Measurements from ENCODE around the gene FMNL2.

The FMNL2 gene

GRCh38 chr2:152497481-152498052 lies 162.6 kb downstream of the FMNL2 start:
- TF ChIP-seq CTCF (IDR thresholded peaks at IDR 0.05; ENCODE audit: low read length) (no peak), EZH2 (IDR thresholded peaks at IDR 0.05; ENCODE audit: borderline replicate concordance, low read length) (no peak)
- no peak overlapping the region for H3K9ac ChIP-seq (ENCODE audit: low read length)
- no peaks in the 10 kb centered on the region for H3K27me3 ChIP-seq (ENCODE audit: insufficient read depth, low read length)
- H3K4me2 ChIP-seq (ENCODE audit: low read length): no peak overlapping the region
- no peaks in the 10 kb centered on the region for H3K36me3 ChIP-seq (ENCODE audit: insufficient read depth, low read length)
- no peaks in the 10 kb centered on the region for H3K4me1 ChIP-seq (ENCODE audit: insufficient read depth, low read length, severe bottlenecking)
- no peaks in the 10 kb centered on the region for H3K9me2 ChIP-seq (ENCODE audit: low read depth, low read length)
- no peaks in the 10 kb centered on the region for H3F3A ChIP-seq (ENCODE audit: insufficient read depth, low read length)
- no peak overlapping the region for H3K27ac ChIP-seq (ENCODE audit: low read depth, low read length, poor library complexity, severe bottlenecking)
- no peak overlapping the region for H3K4me3 ChIP-seq (ENCODE audit: low read depth, low read length, poor library complexity, severe bottlenecking)
- H2AFZ ChIP-seq (ENCODE audit: low read length): no peak overlapping the region
- H3K9me3 ChIP-seq (ENCODE audit: low read length): no peaks in the 10 kb centered on the region
- no peaks in the 10 kb centered on the region for H4K20me1 ChIP-seq (ENCODE audit: insufficient read depth, low read length)
- no peaks in the 10 kb centered on the region for H3K79me2 ChIP-seq (ENCODE audit: insufficient read depth, low read length)

GRCh38 chr2:152499331-152499816 lies 164.4 kb downstream of the FMNL2 start:
- Histone ChIP-seq H2AFZ (ENCODE audit: low read length) (no peak overlapping the region), H3K9me3 (ENCODE audit: low read length) (no peaks in the 10 kb centered on the region), H3K27me3 (ENCODE audit: insufficient read depth, low read length) (no peaks in the 10 kb centered on the region), H4K20me1 (ENCODE audit: insufficient read depth, low read length) (no peaks in the 10 kb centered on the region), H3K9ac (ENCODE audit: low read length) (no peak overlapping the region), H3K4me2 (ENCODE audit: low read length) (no peak overlapping the region), H3F3A (ENCODE audit: insufficient read depth, low read length) (no peaks in the 10 kb centered on the region), H3K4me1 (ENCODE audit: insufficient read depth, low read length, severe bottlenecking) (no peaks in the 10 kb centered on the region), H3K36me3 (ENCODE audit: insufficient read depth, low read length) (no peaks in the 10 kb centered on the region), H3K9me2 (ENCODE audit: low read depth, low read length) (no peaks in the 10 kb centered on the region), H3K4me3 (ENCODE audit: low read depth, low read length, poor library complexity, severe bottlenecking) (no peak overlapping the region), H3K27ac (ENCODE audit: low read depth, low read length, poor library complexity, severe bottlenecking) (no peak overlapping the region), H3K79me2 (ENCODE audit: insufficient read depth, low read length) (no peaks in the 10 kb centered on the region)
- TF ChIP-seq CTCF (IDR thresholded peaks at IDR 0.05; ENCODE audit: low read length) (no peak), EZH2 (IDR thresholded peaks at IDR 0.05; ENCODE audit: borderline replicate concordance, low read length) (no peak)

GRCh38 chr2:152499896-152500735 lies 165.1 kb downstream of the FMNL2 start:
- no peaks in the 10 kb centered on the region for H3K4me1 ChIP-seq (ENCODE audit: insufficient read depth, low read length, severe bottlenecking)
- no peaks in the 10 kb centered on the region for H3K79me2 ChIP-seq (ENCODE audit: insufficient read depth, low read length)
- no peak overlapping the region for H3K4me2 ChIP-seq (ENCODE audit: low read length)

More at GRCh38 chr2:152499896-152500735, 165.1 kb downstream of the FMNL2 start:
- Histone ChIP-seq H3K36me3 (ENCODE audit: insufficient read depth, low read length) (no peaks in the 10 kb centered on the region), H3K9ac (ENCODE audit: low read length) (no peak overlapping the region), H2AFZ (ENCODE audit: low read length) (no peak overlapping the region), H3K27me3 (ENCODE audit: insufficient read depth, low read length) (no peaks in the 10 kb centered on the region), H3K9me2 (ENCODE audit: low read depth, low read length) (no peaks in the 10 kb centered on the region), H4K20me1 (ENCODE audit: insufficient read depth, low read length) (no peaks in the 10 kb centered on the region), H3F3A (ENCODE audit: insufficient read depth, low read length) (no peaks in the 10 kb centered on the region), H3K27ac (ENCODE audit: low read depth, low read length, poor library complexity, severe bottlenecking) (no peak overlapping the region), H3K9me3 (ENCODE audit: low read length) (no peaks in the 10 kb centered on the region), H3K4me3 (ENCODE audit: low read depth, low read length, poor library complexity, severe bottlenecking) (no peak overlapping the region)
- no peak for TF ChIP-seq CTCF (IDR thresholded peaks at IDR 0.05; ENCODE audit: low read length)
- no peak for TF ChIP-seq EZH2 (IDR thresholded peaks at IDR 0.05; ENCODE audit: borderline replicate concordance, low read length)
